Brain microvascular endothelial cell (primary cell): ENCODE results near the gene IKZF2.

Source experiments
- DNase-seq: peaks from one replicate; pipeline ENCODE4 v3.0.0-alpha.2; 2020
- H3K27ac ChIP-seq: fragments of 250-450 bp; sonication (Bioruptor Pico); 2 replicates; pipeline ENCODE4 v1.5.1; 2020; ENCODE audit warnings: mild to moderate bottlenecking, moderate library complexity
- H3K27me3 ChIP-seq: fragments of 250-450 bp; sonication (Bioruptor Pico); replicated peaks from 2 replicates; pipeline ENCODE4 v1.5.1; 2020; ENCODE audit warnings: mild to moderate bottlenecking
- H3K36me3 ChIP-seq: fragments of 250-450 bp; sonication (Bioruptor Pico); replicated peaks from 2 replicates; pipeline ENCODE4 v1.5.1; 2020; ENCODE audit warnings: mild to moderate bottlenecking
- H3K4me3 ChIP-seq: 2 replicates; pipeline ENCODE4 v1.5.1; 2011; ENCODE audit warnings: low read depth, mild to moderate bottlenecking, control low read depth, low read length, moderate library complexity
- CTCF ChIP-seq: IDR thresholded peaks from 2 replicates; pipeline ENCODE4 v1.5.1; 2011; ENCODE audit warnings: low read depth, mild to moderate bottlenecking, moderate library complexity, low read length, control low read depth, inconsistent platforms; ENCODE audit errors: missing control alignments
- in situ Hi-C: cut with HindIII; loops from 2 replicates; pipeline ENCODE4 v1.10.0; 2017; ENCODE audit warnings: low sequenced_read_pairs, low pct_ligation_motif_present

The IKZF2 gene

GRCh38 chr2:212974692-212975091, 176.7 kb downstream of the IKZF2 start:
- Histone ChIP-seq H3K27me3 (no peaks in the 10 kb centered on the region), H3K36me3 (no peaks in the 10 kb centered on the region), H3K4me3 (no peak overlapping the region), H3K27ac (peak overlapping the region; percentile 37)
- in situ Hi-C loops: no loop called here
- DNase-seq: peak; percentile 84
- no peak for TF ChIP-seq CTCF

- no peaks in the 10 kb centered on the region for H3K36me3 ChIP-seq
- in situ Hi-C loops: no loop called here
- no peak overlapping the region for H3K4me3 ChIP-seq
- H3K27ac ChIP-seq: no peak overlapping the region
- H3K27me3 ChIP-seq: no peaks in the 10 kb centered on the region
- no peak for DNase-seq
- TF ChIP-seq CTCF: no peak
Observed at GRCh38 chr2:212973347-212973746, 178.1 kb downstream of the IKZF2 start.

- in situ Hi-C loops: no loop called here
- H3K36me3 ChIP-seq: no peaks in the 10 kb centered on the region
- no peaks in the 10 kb centered on the region for H3K27me3 ChIP-seq
- no peak for DNase-seq
- no peak for TF ChIP-seq CTCF
- no peak overlapping the region for H3K4me3 ChIP-seq
- H3K27ac ChIP-seq: no peak overlapping the region
Observed at GRCh38 chr2:212970132-212970531, 181.3 kb downstream of the IKZF2 start.

GRCh38 chr2:212968284-212969081, 182.9 kb downstream of the IKZF2 start:
- Histone ChIP-seq H3K4me3 (no peak overlapping the region), H3K27ac (no peak overlapping the region), H3K27me3 (no peaks in the 10 kb centered on the region), H3K36me3 (no peaks in the 10 kb centered on the region)
- in situ Hi-C loops: no loop called here
- TF ChIP-seq CTCF: no peak
- DNase-seq: no peak

GRCh38 chr2:212966884-212967283, 184.5 kb downstream of the IKZF2 start:
- no peak for TF ChIP-seq CTCF
- no peak for DNase-seq
- in situ Hi-C loops: no loop called here
- H3K4me3 ChIP-seq: no peak overlapping the region
- no peak overlapping the region for H3K27ac ChIP-seq
- no peaks in the 10 kb centered on the region for H3K36me3 ChIP-seq
- no peaks in the 10 kb centered on the region for H3K27me3 ChIP-seq

GRCh38 chr2:212962691-212963090, 188.7 kb downstream of the IKZF2 start:
- Histone ChIP-seq H3K27ac (no peak overlapping the region), H3K27me3 (no peaks in the 10 kb centered on the region), H3K36me3 (no peaks in the 10 kb centered on the region), H3K4me3 (no peak overlapping the region)
- no peak for DNase-seq
- in situ Hi-C loops: no loop called here
- TF ChIP-seq CTCF: no peak
